GM21367 (cell line): ENCODE measurements around the gene SLC5A3.

Source experiments
- ATAC-seq: cut with Tn5 transposase; IDR thresholded peaks from one replicate; pipeline ENCODE4 v1.9.1; 2021; ENCODE audit not compliant: unreplicated experiment

Gene SLC5A3

GRCh38 chr21:34073032-34073748 is at the start of gene SLC5A3, which contains the start of gene MRPS6:
TSS of gene SLC5A3 (plus strand) at chr21:34073578. CDS start at chr21:34095199, 21,621 bp downstream.
TSS of gene MRPS6 (plus strand) at chr21:34073578. CDS start at chr21:34073701, 123 bp downstream.
- ATAC-seq: peak; percentile 73

DNA sequence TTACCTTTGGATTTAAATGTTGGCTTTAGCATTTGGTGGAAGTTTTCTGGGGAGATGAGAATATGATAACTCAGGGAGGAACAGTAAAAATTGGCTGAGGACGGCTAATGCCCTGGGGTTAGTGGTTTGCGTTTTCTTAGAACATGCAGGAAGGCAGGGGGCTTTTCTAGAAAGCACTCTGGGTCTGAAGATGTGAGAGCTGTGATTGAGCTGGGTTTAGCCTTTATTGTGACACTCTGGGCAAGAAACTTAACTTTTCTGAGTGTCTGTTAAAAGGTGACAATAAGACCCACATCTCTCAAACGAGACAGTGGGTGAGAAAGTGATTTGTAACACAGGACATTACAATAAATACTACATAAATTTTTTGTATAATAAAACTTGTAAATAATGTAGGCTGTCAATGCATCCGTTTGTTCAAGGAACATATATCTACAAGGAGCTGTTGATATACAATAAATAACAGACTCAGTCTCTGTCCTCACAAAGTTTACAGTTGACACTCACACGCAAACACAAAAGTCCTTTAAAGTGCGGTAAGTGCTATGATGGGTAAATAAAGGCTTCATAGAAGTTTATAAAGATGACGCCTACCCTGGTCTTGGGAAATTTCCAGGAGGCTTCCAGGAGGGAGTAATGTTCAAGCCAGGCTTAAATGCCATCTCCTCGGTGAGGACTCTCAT is 49.5 kb upstream of the SLC5A3 start:
- ATAC-seq: no peak

DNA sequence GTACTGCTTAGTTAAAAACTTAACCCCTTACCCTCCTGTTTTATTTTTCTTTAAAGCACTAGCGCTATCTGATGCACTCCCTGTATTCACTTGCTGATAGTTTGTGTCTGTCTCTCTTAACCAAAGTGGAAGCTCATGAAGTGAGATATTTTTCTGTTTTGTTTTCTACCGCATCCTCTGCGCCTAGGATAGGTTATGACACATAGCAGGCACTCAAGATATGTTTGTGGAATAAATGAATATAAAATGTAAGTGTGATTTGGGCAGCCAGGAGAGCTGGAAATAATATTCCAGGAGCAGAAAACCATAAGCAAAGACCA is 49.0 kb upstream of the SLC5A3 start:
- no peak for ATAC-seq

DNA sequence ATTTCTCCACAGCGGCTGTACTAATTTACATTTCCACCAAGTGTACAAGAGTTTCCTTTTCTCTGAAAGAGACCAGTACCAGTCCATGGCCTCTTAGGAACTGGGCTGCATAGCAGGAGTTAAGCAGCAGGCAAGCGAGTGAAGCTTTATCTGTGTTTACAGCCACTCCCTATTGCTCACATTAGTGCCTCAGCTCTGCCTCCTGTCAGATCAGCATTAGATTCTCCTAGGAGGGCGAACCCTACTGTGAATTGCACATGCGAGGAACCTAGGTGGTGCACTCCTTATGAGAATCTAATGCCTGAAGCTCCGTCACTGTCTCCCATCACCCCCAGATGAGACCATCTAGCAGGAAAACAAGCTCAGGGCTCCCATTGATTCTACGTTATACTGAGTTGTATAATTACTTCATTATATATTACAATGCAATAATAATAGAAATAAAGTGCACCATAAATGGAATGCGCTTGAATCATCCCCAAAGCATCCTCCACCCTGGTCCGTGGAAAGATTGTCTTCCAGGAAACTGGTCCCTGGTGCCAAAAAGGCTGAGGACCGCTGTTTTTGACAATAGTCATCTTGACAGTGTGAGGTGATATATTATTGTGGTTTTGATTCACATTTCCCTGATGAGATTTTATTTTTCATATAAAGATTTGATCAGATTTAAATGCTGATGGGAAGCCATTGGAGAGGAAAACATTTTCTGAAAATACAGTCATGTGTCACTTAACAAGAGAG is 45.5 kb upstream of the SLC5A3 start:
- ATAC-seq: no peak

DNA sequence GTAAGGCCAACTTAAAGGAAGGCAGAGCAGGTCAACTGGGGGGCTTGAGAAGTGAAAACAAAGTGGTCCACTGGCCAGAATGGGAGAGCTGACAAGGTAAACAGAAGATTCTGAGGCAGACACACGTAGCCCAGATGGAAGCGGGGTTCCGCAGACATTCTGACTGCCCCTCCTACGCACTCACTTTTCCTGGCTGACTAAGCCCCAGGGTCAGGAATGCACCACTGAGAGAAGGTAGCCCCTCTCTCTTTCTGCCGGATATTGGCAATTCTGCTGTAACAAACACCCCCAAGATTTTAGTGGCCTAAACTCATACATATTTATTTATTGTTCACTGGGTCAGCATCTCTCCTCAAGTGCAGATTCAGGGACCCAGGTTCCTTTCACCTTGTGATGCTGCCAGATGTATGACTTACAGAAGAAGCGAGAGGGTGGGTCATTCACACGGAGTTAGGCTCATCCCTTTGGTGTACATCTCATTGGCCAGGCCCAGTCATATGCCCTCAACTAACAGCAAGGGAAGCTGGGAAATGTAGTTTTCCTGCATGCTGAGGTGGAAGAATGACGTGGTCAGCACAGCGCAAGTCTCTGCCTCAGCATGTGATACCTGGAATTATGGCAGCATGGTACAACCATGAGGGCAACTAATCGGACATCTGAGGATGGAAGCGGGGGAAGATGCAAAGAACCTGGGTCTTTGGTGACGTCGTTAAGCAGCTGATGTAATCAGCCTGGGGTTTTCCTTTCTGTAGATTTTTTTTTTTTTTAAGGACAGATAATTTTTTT is 43.4 kb upstream of the SLC5A3 start:
- peak; percentile 81 for ATAC-seq

GRCh38 chr21:34031835-34032370 is 41.5 kb upstream of the SLC5A3 start:
- no peak for ATAC-seq

- no peak for ATAC-seq
Observed at GRCh38 chr21:34034369-34035014, 38.9 kb upstream of the SLC5A3 start.

DNA sequence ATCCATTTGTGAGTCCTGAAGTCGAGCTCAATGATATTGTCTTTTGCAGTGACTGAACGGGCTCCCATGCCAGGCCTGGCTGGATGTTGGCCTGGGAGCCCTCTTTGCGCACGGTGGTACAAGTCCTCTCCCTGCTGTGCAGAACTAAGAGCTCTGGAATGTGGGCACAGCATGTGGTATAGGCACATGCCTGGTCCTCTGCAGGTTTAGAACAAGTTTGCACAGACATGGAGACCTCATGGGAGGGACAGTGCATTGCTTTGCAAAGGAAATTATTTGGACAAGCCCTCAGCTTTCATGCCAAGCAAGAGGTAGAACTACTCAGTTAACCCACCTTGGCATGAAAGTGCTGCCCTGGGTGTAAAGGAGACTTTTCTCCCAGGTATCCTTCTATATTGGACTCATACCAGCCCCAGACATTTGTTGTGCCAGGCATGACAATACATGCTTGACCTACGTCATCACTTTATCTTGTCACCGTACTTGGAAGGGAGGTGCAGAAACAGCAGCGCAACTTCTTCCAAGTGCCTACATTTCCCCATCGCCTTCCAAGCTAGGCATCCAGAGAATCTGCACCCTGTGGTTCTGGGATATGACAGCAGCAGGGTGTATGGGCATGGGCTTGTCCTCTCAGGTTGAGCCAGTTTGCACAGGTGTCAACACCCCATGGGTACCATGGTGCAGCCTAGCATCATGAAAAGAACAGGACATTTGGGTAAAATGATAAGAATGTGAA is 37.6 kb upstream of the SLC5A3 start:
- ATAC-seq: no peak

- no peak for ATAC-seq
Observed at GRCh38 chr21:34037009-34037795, 36.2 kb upstream of the SLC5A3 start.

- ATAC-seq: no peak
Observed at GRCh38 chr21:34039678-34040382, 33.5 kb upstream of the SLC5A3 start.

- no peak for ATAC-seq
Observed at GRCh38 chr21:34042735-34043134, 30.6 kb upstream of the SLC5A3 start.

GRCh38 chr21:34043333-34043732 is 30.0 kb upstream of the SLC5A3 start:
- ATAC-seq: no peak

- no peak for ATAC-seq
Observed at GRCh38 chr21:34046917-34047316, 26.5 kb upstream of the SLC5A3 start.

DNA sequence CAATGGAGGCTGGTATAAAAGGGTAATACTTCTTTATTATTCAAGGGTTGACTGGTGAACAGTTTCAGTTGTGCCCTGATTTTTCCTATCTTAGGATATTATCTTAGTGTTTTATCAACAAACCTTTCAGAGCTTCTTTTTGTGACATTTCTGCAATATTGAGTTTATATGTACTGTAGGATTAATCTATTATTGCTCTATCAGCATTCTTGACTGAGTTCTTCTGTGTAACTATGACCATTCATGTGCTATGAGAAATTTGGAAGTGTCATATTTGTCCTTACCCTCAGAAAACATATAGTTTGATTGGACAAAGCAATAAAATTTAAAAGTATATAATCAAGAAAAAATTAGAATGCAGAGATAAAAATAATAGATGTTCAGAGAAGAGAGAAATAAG is 25.5 kb upstream of the SLC5A3 start:
- ATAC-seq: no peak

GRCh38 chr21:34052171-34052570 is 21.2 kb upstream of the SLC5A3 start:
- ATAC-seq: no peak

DNA sequence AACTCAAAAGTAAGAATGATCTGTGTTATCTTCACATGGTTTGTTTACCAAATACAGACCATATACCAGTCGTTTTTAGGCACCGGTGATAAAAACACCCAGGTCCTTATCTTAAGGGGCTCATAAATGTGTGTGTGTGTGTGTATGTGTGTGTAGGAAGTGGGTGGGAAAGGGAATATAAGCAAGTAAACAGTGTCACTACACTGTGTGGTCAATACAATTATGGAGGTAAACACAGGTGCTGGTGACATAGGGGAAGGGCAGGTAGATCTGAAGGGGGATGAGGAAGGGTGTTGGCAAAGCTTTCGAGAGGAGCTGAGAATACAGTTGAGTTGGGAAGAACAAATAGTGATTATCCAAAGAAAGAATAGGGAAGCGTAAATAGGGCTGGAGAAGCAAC is 19.1 kb upstream of the SLC5A3 start:
- no peak for ATAC-seq

DNA sequence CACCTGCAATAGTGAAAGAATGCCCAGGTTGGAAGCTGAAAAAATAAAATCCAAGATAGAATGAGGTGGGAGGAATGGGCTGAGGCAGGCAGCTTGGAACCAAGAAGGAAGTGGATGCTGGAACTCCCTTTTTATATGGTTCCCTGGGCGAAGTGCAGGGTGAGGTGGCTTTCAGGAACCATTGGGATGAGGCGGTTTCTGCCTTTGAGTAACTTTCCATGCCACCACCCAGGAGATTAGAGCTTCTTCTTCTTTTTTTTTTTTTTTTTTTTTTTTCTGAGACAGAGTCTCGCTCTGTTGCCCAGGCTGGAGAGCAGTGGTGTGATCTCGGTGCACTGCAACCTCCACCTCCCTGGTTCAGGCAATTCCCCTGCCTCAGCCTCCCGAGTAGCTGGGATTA is 17.8 kb upstream of the SLC5A3 start:
- ATAC-seq: no peak

DNA sequence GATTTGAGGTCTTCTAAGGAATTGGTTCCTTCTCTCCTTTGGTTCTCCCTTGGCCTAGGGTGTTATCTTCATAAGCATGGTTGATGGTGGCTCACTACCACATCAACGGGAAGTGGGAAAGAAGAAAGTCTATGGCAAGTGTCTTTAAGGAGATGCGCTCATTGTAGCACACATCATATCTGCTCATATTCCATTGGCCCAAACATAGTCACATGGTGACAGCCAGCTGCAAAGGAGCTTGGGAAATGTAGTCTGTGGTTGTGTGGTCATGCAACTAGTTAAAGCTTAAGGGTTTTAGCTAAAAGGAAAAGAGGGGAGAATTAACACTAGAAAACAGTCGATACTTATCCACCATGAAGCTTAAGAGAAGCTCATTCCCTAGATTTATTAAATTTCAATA is 11.4 kb upstream of the SLC5A3 start:
- no peak for ATAC-seq
